ENCODE measurements around the gene BACH2. TPM values are rescaled to one million over a fixed set of nuclear protein-coding genes. Genes with fewer than 3 reads are reported as not detected.
"Not testable (repeated sequence)": the region's sequence is repeated elsewhere in the genome, so short reads cannot be mapped to it uniquely, and the experiment has no call there.

BACH2 gene
- polyA plus RNA-seq, 1 experiment, result 0.10 TPM

DNA sequence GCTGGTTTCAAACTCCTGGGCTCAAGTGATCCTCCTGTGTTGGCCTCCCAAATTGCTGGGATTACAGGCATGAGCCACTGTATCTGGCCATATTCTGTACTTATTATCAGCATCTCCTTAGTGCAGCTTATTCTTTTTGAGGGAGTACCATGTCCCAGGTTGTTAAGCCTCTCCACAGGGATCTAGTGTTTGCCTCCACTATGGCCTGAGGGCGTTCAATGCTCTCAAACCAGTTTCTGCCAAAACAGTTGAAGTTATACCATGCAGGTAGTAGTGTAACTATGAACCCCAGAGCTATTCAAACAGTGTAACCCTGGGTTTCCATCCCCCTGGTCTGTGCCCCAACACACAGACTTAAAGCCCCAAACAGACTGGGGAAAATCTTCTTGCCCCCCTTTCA lies 81.7 kb downstream of the BACH2 start:
- CTCF ChIA-PET, result interaction anchor here (1.2 to 2.1 kb wide), 3 partner anchors 11 to 178 kb away, joined by 5 to 10 read pairs (median 5); no protein-coding TSS in a partner anchor
- no peak overlapping the region for H3K4me3 ChIP-seq (ENCODE audit: low read depth, low read length)
- 0 out of 2 replicates have a peak, but pooled peaks cover 3% of the 10 kb centered on the region for H3K27me3 ChIP-seq (ENCODE audit: control insufficient read depth, insufficient read depth, low read length)
- no peaks in the 10 kb centered on the region for H3K36me3 ChIP-seq (ENCODE audit: control insufficient read depth, insufficient read depth, low read length)
- no peak for DNase-seq (ENCODE audit: low read depth)
- TF ChIP-seq, protein P1, sequence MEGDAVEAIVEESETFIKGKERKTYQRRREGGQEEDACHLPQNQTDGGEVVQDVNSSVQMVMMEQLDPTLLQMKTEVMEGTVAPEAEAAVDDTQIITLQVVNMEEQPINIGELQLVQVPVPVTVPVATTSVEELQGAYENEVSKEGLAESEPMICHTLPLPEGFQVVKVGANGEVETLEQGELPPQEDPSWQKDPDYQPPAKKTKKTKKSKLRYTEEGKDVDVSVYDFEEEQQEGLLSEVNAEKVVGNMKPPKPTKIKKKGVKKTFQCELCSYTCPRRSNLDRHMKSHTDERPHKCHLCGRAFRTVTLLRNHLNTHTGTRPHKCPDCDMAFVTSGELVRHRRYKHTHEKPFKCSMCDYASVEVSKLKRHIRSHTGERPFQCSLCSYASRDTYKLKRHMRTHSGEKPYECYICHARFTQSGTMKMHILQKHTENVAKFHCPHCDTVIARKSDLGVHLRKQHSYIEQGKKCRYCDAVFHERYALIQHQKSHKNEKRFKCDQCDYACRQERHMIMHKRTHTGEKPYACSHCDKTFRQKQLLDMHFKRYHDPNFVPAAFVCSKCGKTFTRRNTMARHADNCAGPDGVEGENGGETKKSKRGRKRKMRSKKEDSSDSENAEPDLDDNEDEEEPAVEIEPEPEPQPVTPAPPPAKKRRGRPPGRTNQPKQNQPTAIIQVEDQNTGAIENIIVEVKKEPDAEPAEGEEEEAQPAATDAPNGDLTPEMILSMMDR (IDR thresholded peaks at IDR 0.05; ENCODE audit: insufficient read depth, low read depth, low read length), result no peak
- POLR2A ChIA-PET, result no interaction called here

DNA sequence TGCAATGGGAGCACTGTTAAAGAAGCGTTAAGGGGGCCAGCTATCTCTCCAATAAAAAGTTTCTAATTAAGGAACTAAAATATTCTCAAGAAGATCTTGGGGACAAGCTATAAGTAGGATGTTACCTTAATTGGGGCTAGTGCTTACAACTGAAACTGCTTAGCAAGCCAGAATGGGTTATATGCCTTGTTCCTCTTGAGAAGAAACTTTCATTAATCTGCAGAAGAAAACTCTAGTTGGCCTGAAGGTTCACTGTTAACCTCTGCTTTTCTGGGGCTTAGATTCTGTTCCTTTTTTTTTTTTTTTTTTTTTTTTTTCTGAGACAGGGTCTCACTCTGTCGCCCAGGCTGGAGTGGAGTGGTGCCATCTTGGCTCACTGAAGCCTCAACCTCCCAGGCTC lies 82.2 kb downstream of the BACH2 start:
- Histone ChIP-seq H3K36me3 (ENCODE audit: control insufficient read depth, insufficient read depth, low read length) (no peaks in the 10 kb centered on the region), H3K27me3 (ENCODE audit: control insufficient read depth, insufficient read depth, low read length) (0 out of 2 replicates have a peak, but pooled peaks cover 3% of the 10 kb centered on the region), H3K4me3 (ENCODE audit: low read depth, low read length) (no peak overlapping the region)
- DNase-seq (ENCODE audit: low read depth), result no peak
- ChIA-PET CTCF (interaction anchor here (1.9 to 2.1 kb wide), 2 partner anchors 10 to 179 kb away, joined by 5 to 10 read pairs; no protein-coding TSS in a partner anchor), POLR2A (no interaction called here)
- TF ChIP-seq, protein P1 (IDR thresholded peaks at IDR 0.05; ENCODE audit: insufficient read depth, low read depth, low read length), result no peak

DNA sequence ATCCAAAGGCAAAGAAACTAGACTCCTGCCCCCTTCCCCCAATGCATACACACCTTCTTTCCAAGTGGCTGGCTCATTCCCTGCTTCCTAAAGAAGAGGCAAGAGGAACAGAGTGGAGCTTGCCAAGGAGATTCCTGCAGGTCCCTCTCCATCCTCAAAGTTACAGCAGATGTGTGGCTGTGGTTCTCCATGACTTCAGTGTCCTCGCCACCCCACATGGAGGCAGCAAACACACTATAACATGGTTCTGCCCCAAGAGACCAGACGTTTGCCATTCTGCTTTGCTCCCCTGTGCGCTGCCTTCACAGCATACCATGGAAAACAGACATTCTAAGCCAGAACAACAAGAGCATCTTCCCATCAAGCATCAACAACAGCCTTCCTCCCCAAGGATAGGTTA lies 84.4 kb downstream of the BACH2 start:
- ChIA-PET POLR2A (no interaction called here), CTCF (no interaction called here)
- H3K27me3 ChIP-seq (ENCODE audit: control insufficient read depth, insufficient read depth, low read length), result 0 out of 2 replicates have a peak, but pooled peaks cover 3% of the 10 kb centered on the region
- H3K36me3 ChIP-seq (ENCODE audit: control insufficient read depth, insufficient read depth, low read length), result no peaks in the 10 kb centered on the region
- no peak for DNase-seq (ENCODE audit: low read depth)
- TF ChIP-seq, protein P1 (IDR thresholded peaks at IDR 0.05; ENCODE audit: insufficient read depth, low read depth, low read length), result no peak
- no peak overlapping the region for H3K4me3 ChIP-seq (ENCODE audit: low read depth, low read length)

DNA sequence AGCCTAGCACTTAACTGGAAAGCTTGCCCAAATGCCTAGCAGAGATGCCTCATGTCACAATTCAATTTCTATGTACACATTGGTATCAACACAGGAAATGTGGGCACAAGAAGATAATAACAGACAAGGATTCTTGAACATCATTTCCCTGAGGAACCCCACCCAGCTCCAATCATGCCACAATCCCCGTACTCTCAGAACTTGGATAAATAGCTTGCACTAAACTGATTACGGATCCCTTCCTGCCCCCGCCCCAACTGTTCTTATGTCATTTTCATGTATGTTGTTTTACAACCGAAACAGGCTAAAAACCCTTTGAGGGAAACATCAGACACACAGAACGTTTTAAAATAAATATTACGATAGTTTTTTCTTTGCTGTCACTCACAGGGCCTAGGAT lies 87.1 kb downstream of the BACH2 start:
- POLR2A ChIA-PET, result no interaction called here
- CTCF ChIA-PET, result no interaction called here
- TF ChIP-seq, protein P1 (IDR thresholded peaks at IDR 0.05; ENCODE audit: insufficient read depth, low read depth, low read length), result no peak
- no peak overlapping the region for H3K4me3 ChIP-seq (ENCODE audit: low read depth, low read length)
- no peak for DNase-seq (ENCODE audit: low read depth)
- H3K36me3 ChIP-seq (ENCODE audit: control insufficient read depth, insufficient read depth, low read length), result no peaks in the 10 kb centered on the region
- peaks cover 9% of the 10 kb centered on the region for H3K27me3 ChIP-seq (ENCODE audit: control insufficient read depth, insufficient read depth, low read length)

DNA sequence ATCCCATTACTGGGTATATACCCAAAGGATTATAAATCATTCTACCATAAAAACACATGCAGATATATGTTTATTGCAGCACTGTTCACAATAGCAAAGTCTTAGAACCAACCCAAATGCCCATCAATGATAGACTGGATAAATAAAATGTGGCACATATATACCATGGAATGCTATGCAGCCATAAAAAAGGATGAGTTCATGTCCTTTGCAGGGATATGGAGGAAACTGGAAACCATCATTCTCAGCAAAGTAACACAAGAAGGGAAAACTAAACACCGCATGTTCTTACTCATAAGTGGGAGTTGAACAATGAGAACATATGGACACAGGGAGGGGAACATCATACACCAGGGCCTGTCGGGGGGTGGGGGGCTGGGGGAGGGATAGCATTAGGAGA lies 88.0 kb downstream of the BACH2 start:
- POLR2A ChIA-PET; DNase-seq (ENCODE audit: low read depth); H3K27me3 ChIP-seq (ENCODE audit: control insufficient read depth, insufficient read depth, low read length); H3K36me3 ChIP-seq (ENCODE audit: control insufficient read depth, insufficient read depth, low read length); CTCF ChIA-PET; H3K4me3 ChIP-seq (ENCODE audit: low read depth, low read length): not testable (repeated sequence)

Data from BJ (cell line).